ENCODE measurements around the gene GLI2.

GRCh38 chr2:120738117-120738516 is 2.4 kb downstream of the GLI2 start:
- no peak for TF ChIP-seq TEAD4 (IDR thresholded peaks at IDR 0.05)
- TF ChIP-seq, protein P1, sequence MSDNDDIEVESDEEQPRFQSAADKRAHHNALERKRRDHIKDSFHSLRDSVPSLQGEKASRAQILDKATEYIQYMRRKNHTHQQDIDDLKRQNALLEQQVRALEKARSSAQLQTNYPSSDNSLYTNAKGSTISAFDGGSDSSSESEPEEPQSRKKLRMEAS (IDR thresholded peaks at IDR 0.05), result no peak
- no peak for TF ChIP-seq CEBPB (IDR thresholded peaks at IDR 0.05)
